HG02759 (cell line): ENCODE results near the gene ME3.
A peak's percentile ranks its signal among the peaks of the same experiment; 100 is the strongest.
"Not testable (repeated sequence)": the region's sequence is repeated elsewhere in the genome, so short reads cannot be mapped to it uniquely, and the experiment has no call there.

Experiments
- ATAC-seq: cut with Tn5 transposase; IDR thresholded peaks from one replicate; pipeline ENCODE4 v1.9.1; 2021; ENCODE audit warnings: mild to moderate bottlenecking, moderate library complexity; ENCODE audit not compliant: unreplicated experiment

The ME3 gene

GRCh38 chr11:86623736-86624135 is 48.7 kb downstream of the ME3 start:
- no peak for ATAC-seq

GRCh38 chr11:86623041-86623621 is 49.3 kb downstream of the ME3 start:
- ATAC-seq: no peak

DNA sequence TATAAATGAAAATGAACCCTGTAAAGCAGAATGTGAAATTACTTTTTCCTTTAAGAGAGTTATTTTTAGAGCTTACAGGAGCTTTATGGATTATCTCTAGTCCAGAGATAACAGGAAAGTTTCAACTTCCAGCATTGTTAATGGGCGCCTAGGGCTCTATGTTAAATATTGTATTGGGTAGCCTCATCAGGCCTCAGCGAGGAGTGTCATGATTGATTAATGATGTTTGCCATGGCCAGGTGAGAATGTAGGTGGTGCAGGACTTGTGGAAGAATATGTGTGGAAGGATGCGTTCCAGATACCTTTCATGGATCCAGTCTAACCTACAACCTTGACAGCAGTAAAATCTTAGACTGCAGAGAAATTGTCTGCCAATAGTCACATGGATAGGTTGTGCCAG is 50.6 kb downstream of the ME3 start:
- no peak for ATAC-seq

- no peak for ATAC-seq
These were observed 51.4 kb downstream of the ME3 start for GRCh38 chr11:86620891-86621521.

DNA sequence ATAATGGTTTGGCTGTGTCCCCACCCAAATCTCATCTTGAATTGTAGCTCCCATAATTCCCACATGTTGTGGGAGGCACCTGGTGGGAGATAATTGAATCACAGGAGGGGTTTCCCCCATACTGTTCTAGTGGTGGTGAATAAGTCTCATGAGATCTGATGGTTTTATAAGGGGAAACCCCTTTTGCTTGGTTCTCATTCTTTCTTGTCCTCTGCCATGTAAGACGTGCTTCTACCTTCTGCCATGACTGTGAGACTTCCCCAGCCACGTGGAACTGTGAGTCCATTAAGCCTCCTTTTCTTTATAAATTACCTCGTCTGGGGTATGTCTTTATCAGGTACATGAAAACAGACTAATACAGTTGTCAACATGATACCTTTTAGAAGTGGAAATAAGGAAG is 53.0 kb downstream of the ME3 start:
- not testable (repeated sequence) for ATAC-seq

- no peak for ATAC-seq
These were observed 54.9 kb downstream of the ME3 start for GRCh38 chr11:86617502-86617901.

DNA sequence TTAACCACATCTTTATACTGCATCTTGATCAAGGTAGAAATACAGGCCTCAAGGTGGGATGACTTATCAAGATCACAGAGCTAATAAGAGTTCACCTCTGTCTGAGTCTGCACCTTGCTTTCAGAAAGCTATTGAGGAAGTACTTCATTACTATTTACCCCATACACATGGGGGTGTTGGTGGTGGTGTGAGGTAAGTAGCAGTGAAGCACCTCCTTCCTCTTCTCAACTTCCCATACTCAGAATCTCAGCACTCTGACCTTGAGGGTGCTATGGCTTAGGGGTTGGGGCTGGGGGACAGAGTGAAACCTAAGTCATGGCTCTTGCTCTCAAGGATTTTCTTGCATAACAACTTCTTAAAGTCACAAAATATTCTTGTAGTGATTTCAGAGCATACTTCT is 56.9 kb downstream of the ME3 start:
- no peak for ATAC-seq

- ATAC-seq: no peak
These were observed 61.7 kb downstream of the ME3 start for GRCh38 chr11:86610559-86611341.

DNA sequence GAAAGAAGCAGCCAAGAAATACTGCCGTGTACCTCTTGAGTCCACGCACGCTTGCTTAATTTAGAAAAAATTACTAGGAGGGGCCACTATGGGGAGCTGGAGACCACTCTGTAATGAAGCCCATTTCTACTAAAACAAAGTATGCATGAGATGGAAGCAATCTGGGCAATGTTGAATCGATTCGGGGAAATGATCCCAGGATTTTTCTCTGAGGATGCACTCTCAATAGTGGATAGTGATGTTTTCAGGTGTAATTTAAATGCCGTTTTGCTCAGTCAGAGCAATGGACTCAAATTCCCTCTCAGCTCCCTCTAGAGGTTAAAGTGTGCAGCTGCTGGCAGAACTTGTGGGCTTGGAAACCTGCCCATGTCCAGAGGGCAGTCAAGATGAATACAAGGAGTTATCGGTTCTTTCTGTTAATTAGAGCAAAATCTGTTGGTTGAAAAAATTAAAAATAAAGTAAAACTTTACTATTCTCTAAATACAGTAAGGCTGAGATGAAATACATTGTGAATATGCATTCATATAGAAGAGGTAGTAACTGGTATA is 64.1 kb downstream of the ME3 start:
- peak; percentile 93 for ATAC-seq

- no peak for ATAC-seq
These were observed 65.5 kb downstream of the ME3 start for GRCh38 chr11:86606836-86607481.

DNA sequence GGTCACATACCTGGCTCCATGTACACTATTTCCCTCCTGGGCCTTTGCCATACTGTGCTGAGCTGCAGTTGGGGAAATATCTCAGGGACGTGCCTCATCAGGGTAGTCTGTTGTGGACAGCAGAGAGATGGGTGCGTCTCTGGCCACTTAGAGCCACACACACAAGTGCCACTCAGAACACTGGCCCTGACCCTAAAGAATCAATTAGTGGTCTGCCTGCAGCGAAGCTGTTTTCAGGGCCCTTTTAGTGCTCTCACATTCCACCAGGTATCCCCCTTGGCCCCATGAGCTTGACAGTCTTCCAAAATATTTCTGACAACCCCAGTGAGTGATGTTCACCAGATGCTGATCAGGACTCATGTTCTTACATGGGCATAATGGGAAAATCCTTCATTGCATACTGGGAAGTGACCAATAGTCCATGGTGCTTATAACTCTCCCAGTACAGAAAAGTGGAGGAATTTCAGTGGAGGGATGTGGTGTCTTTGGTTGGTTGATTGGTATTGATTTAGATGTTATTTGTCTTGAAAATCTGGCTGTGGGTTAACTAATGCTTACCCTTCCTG is 66.1 kb downstream of the ME3 start:
- ATAC-seq: no peak

GRCh38 chr11:86596861-86597586 is 75.4 kb downstream of the ME3 start:
- no peak for ATAC-seq

- ATAC-seq: no peak
These were observed 76.5 kb downstream of the ME3 start for GRCh38 chr11:86595955-86596354.

- ATAC-seq: no peak
These were observed 77.0 kb downstream of the ME3 start for GRCh38 chr11:86595451-86595850.

- no peak for ATAC-seq
These were observed 77.7 kb downstream of the ME3 start for GRCh38 chr11:86594746-86595145.

DNA sequence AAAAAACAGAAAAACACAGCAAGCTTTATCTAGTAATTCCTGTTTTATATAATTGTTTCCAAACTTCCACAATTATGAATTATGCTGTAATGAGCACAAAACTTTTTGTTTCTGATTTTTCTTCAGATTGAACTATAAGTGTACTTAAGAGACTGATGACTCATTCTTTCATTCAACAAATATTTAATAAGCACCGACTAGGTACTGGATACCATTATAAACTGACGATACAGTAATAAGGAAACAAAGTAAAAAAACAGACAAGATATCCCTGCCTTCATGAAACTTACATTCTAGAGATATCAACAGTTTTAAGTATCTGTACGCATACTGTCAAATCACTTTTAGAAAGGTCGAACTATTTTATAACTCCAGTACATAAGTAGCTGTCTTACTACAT is 78.6 kb downstream of the ME3 start:
- ATAC-seq: no peak

DNA sequence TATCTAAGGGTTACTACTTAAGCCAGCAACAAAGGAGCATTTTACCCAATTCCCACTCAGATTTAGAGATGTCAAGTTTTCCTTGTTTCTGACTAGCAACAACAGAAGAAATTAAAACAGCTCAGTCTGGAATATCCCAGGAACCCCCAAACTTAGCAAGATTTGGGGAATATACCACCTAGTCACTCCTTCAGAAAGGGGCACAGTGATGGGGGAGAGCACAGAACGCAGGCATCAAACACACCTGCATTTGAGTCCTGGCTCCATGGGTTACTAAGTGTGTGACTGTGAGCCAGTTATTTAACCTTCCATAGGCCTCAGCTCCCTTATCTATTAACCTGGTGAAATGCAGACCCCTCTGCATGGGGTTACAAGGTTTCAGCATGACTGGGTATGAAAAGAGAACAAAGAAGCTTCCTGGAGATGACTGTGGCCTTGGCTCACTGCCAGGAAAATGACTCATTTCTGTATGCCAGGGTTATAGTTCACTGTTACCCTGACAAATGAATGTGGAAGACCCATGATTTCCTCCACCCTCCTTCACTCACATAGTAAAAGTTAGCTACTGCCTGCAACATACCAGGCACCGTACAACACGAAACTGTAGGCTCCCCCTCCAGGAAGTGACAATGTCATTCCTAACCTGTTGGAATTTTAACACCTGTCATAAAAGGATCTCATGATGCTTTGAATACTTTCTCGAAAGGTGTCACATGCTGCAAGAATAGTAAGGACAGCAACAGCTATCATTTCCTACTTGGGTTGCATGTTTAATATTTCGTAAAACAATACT is 79.6 kb downstream of the ME3 start:
- ATAC-seq: peak; percentile 93

- ATAC-seq: no peak
These were observed 80.3 kb downstream of the ME3 start for GRCh38 chr11:86592047-86592591.

DNA sequence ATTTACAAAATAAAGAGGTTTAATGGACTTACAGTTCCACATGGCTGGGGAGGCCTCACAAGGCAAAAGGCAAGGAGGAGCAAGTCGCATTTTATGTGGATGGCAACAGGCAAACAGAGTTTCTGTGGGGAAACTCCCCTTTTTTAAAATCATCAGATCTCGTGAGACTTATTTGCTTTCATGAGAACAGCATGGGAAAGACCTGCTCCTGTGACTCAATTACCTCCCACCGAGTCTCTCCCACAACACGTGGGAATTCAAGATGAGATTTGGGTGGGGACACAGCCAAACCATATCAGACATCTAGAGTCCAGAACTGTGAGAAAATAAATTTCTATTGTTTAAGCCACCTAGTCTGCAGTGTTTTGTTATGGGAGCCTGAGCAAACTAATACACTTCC is 80.8 kb downstream of the ME3 start:
- no peak for ATAC-seq
